ENCODE results near the gene MYLIP. TPM values are rescaled to one million over a fixed set of nuclear protein-coding genes. Genes with fewer than 3 reads are reported as not detected.

The MYLIP gene
- polyA plus RNA-seq, 3 donors, result 19.9 to 84.0 (median 28.0) TPM

DNA sequence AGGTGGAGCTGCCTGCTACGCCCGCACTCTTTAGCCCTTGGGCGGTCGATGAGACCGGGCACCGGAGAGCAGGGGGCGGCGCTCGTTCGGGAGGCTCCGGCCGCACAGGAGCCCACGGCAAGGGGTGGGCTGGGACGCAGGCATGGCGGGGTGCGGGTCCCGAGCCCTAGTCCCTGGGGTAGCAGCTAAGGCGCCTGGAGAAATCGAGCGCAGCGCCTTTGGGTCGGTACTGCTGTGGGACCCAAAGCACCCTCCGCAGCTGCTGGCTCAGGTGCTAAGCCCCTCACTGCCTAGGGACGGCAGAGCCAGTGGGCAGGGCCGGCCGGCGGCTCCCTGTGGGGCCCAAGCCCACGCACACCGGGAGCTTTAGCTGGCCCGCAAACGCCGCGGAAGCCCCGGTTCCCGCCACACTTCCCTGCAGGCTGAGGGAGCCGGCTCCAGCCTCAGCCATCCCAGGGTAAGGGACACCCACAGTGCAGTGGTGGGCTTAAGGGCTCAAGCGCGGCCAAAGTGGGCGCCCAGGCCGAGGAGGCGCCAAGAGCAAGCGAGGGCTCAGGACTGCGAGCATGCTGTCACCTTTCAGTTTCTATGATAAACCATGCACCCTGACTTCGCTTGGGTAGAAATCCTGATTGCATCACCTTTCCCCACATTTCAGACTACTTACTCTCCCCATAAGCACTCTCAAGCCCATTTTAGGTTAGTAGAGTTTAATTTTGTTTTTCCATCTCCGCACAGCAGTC, 52.0 kb downstream of the MYLIP start:
- 86% methylated on average over 38 of the region's 45 CpGs for WGBS (ENCODE audit: insufficient coverage)
- no peak overlapping the region for H3K4me3 Mint-ChIP-seq
- Histone ChIP-seq H3K79me2 (ENCODE audit: insufficient read depth, low read length) (no peaks in the 10 kb centered on the region), H3K4me3 (replicated peaks in 1 of 3; ENCODE audit: low read depth in 2 of 3, low read length in 3 of 3) (peak overlapping the region in 1 of 3 experiments; percentile 13), H3K27ac (ENCODE audit: low read depth in 1 of 2, low read length in 2 of 2) (no peak overlapping the region), H3K4me1 (ENCODE audit: control insufficient read depth in 1 of 2, insufficient read depth in 2 of 2, low read length in 2 of 2) (peaks cover 0 to 9% of the 10 kb centered on the region in 2 donors), H3K4me2 (replicated peaks; ENCODE audit: extremely low read depth, low read length, poor library complexity, severe bottlenecking) (peak overlapping the region; percentile 19), H3K9me3 (replicated peaks in 1 of 2; ENCODE audit: control insufficient read depth in 1 of 2, insufficient read depth in 1 of 2, low read length in 2 of 2) (peaks cover 0 to 6% of the 10 kb centered on the region in 2 donors), H3K27me3 (ENCODE audit: control insufficient read depth in 2 of 2, insufficient read depth in 2 of 2, low read length in 2 of 2) (no peaks in the 10 kb centered on the region), H4K20me1 (ENCODE audit: insufficient read depth, low read length) (no peaks in the 10 kb centered on the region), H3K36me3 (replicated peaks in 1 of 2; ENCODE audit: control insufficient read depth in 1 of 2, insufficient read depth in 2 of 2, low read length in 2 of 2) (no peaks in the 10 kb centered on the region), H2AFZ (ENCODE audit: insufficient read depth, low read depth, low read length, poor library complexity, severe bottlenecking) (no peak overlapping the region), H3K9ac (ENCODE audit: insufficient read depth, low read length, poor library complexity, severe bottlenecking) (no peak overlapping the region)
- no peak overlapping the region for H3K27ac Mint-ChIP-seq
- TF ChIP-seq, protein P1, sequence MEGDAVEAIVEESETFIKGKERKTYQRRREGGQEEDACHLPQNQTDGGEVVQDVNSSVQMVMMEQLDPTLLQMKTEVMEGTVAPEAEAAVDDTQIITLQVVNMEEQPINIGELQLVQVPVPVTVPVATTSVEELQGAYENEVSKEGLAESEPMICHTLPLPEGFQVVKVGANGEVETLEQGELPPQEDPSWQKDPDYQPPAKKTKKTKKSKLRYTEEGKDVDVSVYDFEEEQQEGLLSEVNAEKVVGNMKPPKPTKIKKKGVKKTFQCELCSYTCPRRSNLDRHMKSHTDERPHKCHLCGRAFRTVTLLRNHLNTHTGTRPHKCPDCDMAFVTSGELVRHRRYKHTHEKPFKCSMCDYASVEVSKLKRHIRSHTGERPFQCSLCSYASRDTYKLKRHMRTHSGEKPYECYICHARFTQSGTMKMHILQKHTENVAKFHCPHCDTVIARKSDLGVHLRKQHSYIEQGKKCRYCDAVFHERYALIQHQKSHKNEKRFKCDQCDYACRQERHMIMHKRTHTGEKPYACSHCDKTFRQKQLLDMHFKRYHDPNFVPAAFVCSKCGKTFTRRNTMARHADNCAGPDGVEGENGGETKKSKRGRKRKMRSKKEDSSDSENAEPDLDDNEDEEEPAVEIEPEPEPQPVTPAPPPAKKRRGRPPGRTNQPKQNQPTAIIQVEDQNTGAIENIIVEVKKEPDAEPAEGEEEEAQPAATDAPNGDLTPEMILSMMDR (IDR thresholded peaks at IDR 0.05), result no peak
- H3K9me3 Mint-ChIP-seq, result peaks cover 0 to 10% (median 5%) of the 10 kb centered on the region in 7 donors
- peaks cover 0 to 3% (median 0%) of the 10 kb centered on the region in 3 donors for H3K27me3 Mint-ChIP-seq (ENCODE audit: low read depth in 3 of 3)
- no peaks in the 10 kb centered on the region for H3K36me3 Mint-ChIP-seq
- H3K4me1 Mint-ChIP-seq, result peaks cover 15% of the 10 kb centered on the region
- intact Hi-C loops (cut with micrococcal nuclease), result loop anchor here (5.0 kb wide), 1 partner anchor 489 kb away; no protein-coding TSS in a partner anchor
- no peak for DNase-seq

DNA sequence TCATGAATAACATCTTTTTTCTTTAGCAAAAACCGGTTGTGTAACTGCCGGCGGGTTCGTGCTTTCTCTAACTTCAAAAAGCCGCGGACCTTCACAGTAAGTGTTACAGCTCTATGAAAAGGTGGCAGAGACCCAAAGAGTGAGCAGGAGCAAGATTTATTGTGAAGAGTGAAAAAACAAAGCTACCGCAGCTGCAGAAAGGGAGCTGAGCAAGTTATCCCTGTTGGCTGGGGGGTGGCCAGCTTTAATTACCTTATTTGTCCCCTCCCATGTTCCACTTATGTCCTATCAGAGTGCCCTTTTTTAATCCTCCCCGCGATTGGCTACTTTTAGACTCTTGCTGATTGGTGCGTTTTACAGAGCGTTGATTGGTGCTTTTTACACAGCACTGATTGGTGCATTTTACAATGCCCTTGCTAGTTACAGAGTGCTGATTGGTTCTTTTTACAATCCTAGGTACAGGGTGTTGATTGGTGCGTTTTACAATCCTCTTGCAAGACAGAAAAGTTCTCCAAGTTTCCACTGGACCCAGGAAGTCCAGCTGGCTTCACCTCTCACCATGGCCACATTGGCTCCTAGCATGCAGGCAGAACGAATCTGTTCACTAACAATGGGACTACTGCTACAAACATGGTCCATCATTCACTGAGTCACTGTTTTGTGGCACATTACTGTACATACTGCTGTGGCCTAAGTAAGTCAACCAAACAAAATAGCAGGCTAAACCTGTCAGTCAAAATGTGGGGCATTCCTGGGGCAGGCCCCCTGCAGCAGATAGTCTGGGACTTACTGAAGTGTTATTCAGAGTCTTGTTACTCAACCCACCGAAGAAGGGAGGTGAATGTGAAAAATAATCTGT, 52.8 kb downstream of the MYLIP start:
- peaks cover 0 to 6% of the 10 kb centered on the region in 2 donors for H3K9me3 ChIP-seq (replicated peaks in 1 of 2; ENCODE audit: control insufficient read depth in 1 of 2, insufficient read depth in 1 of 2, low read length in 2 of 2)
- no peak overlapping the region for H2AFZ ChIP-seq (ENCODE audit: insufficient read depth, low read depth, low read length, poor library complexity, severe bottlenecking)
- Mint-ChIP-seq H3K36me3 (no peaks in the 10 kb centered on the region), H3K27ac (no peak overlapping the region), H3K27me3 (ENCODE audit: low read depth in 3 of 3) (peaks cover 0 to 3% (median 0%) of the 10 kb centered on the region in 3 donors), H3K4me3 (no peak overlapping the region), H3K9me3 (peaks cover 0 to 10% (median 5%) of the 10 kb centered on the region in 7 donors), H3K4me1 (peaks cover 15% of the 10 kb centered on the region)
- H3K27ac ChIP-seq (ENCODE audit: low read depth in 1 of 2, low read length in 2 of 2), result no peak overlapping the region
- H3K27me3 ChIP-seq (ENCODE audit: control insufficient read depth in 2 of 2, insufficient read depth in 2 of 2, low read length in 2 of 2), result no peaks in the 10 kb centered on the region
- H3K4me3 ChIP-seq (replicated peaks in 1 of 3; ENCODE audit: low read depth in 2 of 3, low read length in 3 of 3), result no peak overlapping the region
- H3K4me1 ChIP-seq (ENCODE audit: control insufficient read depth in 1 of 2, insufficient read depth in 2 of 2, low read length in 2 of 2), result peaks cover 0 to 9% of the 10 kb centered on the region in 2 donors
- no peaks in the 10 kb centered on the region for H3K36me3 ChIP-seq (replicated peaks in 1 of 2; ENCODE audit: control insufficient read depth in 1 of 2, insufficient read depth in 2 of 2, low read length in 2 of 2)
- TF ChIP-seq, protein P1 (IDR thresholded peaks at IDR 0.05), result no peak
- WGBS (ENCODE audit: insufficient coverage), result 100% methylated on average over 4 of the region's 14 CpGs
- H4K20me1 ChIP-seq (ENCODE audit: insufficient read depth, low read length), result no peaks in the 10 kb centered on the region
- H3K4me2 ChIP-seq (replicated peaks; ENCODE audit: extremely low read depth, low read length, poor library complexity, severe bottlenecking), result no peak overlapping the region
- intact Hi-C loops (cut with micrococcal nuclease), result loop anchor here (5.0 kb wide), 1 partner anchor 489 kb away; no protein-coding TSS in a partner anchor
- no peaks in the 10 kb centered on the region for H3K79me2 ChIP-seq (ENCODE audit: insufficient read depth, low read length)
- no peak overlapping the region for H3K9ac ChIP-seq (ENCODE audit: insufficient read depth, low read length, poor library complexity, severe bottlenecking)
- no peak for DNase-seq
